Kidney (tissue), 14 donors: ENCODE measurements around the gene MEAF6. TPM values are rescaled to one million over a fixed set of nuclear protein-coding genes. Genes with fewer than 3 reads are reported as not detected.
A peak's percentile ranks its signal among the peaks of the same experiment; 100 is the strongest.

Experiments used
- DNase-seq, 5 donors: peaks; one replicate each; pipeline ENCODE4 v3.0.0-alpha.2; 2013 to 2020
- FAIRE-seq: peaks from 2 replicates; lab custom pipeline; 2012; peaks lifted over from hg19 to GRCh38; lab: Jason Lieb, UNC
- H3K27ac ChIP-seq, 2 donors: one replicate each; pipeline ENCODE4 v1.7.0; 2013; ENCODE audit warnings: low read depth in 2 of 2, low read length in 2 of 2, inconsistent platforms in 1 of 2
- H3K27me3 ChIP-seq: one replicate; pipeline ENCODE4 v1.7.1; 2013; ENCODE audit warnings: low read length, inconsistent platforms; ENCODE audit not compliant: control insufficient read depth, insufficient read depth
- H3K36me3 ChIP-seq, 3 donors: one replicate each; pipeline versions ENCODE4 v1.7.0 to v1.7.1; 2013; ENCODE audit warnings: low read length in 3 of 3, control low read depth in 1 of 3, inconsistent platforms in 1 of 3; ENCODE audit not compliant: insufficient read depth in 3 of 3, control insufficient read depth in 2 of 3
- H3K4me1 ChIP-seq, 3 donors: one replicate each; pipeline versions ENCODE4 v1.7.0 to v1.7.1; 2013; ENCODE audit warnings: low read length in 3 of 3, inconsistent platforms in 1 of 3, low read depth in 1 of 3; ENCODE audit not compliant: control insufficient read depth in 2 of 3, insufficient read depth in 2 of 3
- H3K4me3 ChIP-seq, 3 donors: one replicate each; pipeline versions ENCODE4 v1.7.0 to v1.8.1; 2013; ENCODE audit warnings: low read length in 3 of 3, control low read depth in 1 of 3, inconsistent platforms in 1 of 3
- H3K9ac ChIP-seq, 3 donors: one replicate each; pipeline versions ENCODE4 v1.7.0 to v1.7.1; 2013; ENCODE audit warnings: low read length in 3 of 3, control low read depth in 1 of 3, inconsistent platforms in 1 of 3
- H3K9me3 ChIP-seq, 3 donors: one replicate each; pipeline versions ENCODE4 v1.7.0 to v1.7.1; 2013; ENCODE audit warnings: low read length in 3 of 3, control low read depth in 1 of 3, inconsistent platforms in 1 of 3; ENCODE audit not compliant: control insufficient read depth in 2 of 3, insufficient read depth in 1 of 3
- CTCF ChIP-seq: IDR thresholded peaks from 3 replicates; pipeline ENCODE4 v1.5.1; 2012; ENCODE audit warnings: mild to moderate bottlenecking, moderate library complexity, borderline replicate concordance; ENCODE audit not compliant: insufficient read depth; ENCODE audit errors: extremely low read depth
- intact Hi-C: fragments of 100-400 bp; cut with DNase I; formaldehyde crosslinking; loops from one replicate; pipeline ENCODE4 v1.11.1; 2022
- polyA plus RNA-seq: library from polyadenylated mRNA; stranded (reverse); fragments of 350-450 nt; fragmentation: Illumina TruSeq; extraction: RNeasy Lipid Tissue Mini Kit (QIAGEN cat#74804); gene quantifications from one replicate; pipeline ENCODE4 v1.2.3, GENCODE V29; 2014; ENCODE audit warnings: low read depth, low replicate concordance; ENCODE audit not compliant: insufficient read depth
- total RNA-seq: library from RNA; stranded (reverse); fragmentation: NEBNext Ultra II Directional; extraction: Animal tissue kit (Norgen Biotek cat#: 25700); gene quantifications from one replicate; pipeline ENCODE4 v1.2.1, GENCODE V29; 2021
- donor health status: control.
- donor health status: control.
- donor health status: control.
- donor health status: control.
- donor health status: control.
- donor health status: DM: yes; HTN: yes; CAD: no.
- donor health status: Normal renal cell carcinoma (clear cell type).

Gene MEAF6
- total and polyA plus RNA-seq, 2 donors from 2014 or later = 45.7 to 65.8 TPM

DNA sequence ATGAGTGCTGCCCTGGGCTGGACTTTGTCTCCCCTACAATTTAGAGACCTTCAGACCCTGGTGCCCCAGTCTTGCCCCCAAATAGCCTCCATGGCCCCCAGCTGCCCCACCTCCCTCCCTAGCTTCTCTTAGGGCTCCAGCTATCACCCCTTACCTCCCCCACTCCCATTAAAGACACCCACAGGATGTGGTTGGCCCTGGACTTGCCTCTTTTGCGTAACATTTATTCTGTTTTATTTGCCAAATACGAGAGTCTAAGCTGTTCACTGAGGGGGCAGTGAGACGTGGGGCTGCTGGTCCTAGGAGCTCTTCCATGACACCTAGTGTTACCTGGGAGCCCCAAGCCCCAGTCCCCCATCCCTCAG is 35.7 kb downstream of the MEAF6 start:
- Histone ChIP-seq H3K27me3 (no peaks in the 10 kb centered on the region), H3K27ac (peak overlapping the region; percentile 92 to 97), H3K9ac (peak overlapping the region in 2 of 3 donors; percentile 83 to 96), H3K36me3 (peaks cover 0 to 51% (median 27%) of the 10 kb centered on the region in 3 donors), H3K4me3 (peak overlapping the region in 2 of 3 donors; percentile 96), H3K9me3 (no peaks in the 10 kb centered on the region), H3K4me1 (peaks cover 0 to 55% (median 29%) of the 10 kb centered on the region in 3 donors)
- FAIRE-seq (no peak), DNase-seq (no peak)
- TF ChIP-seq CTCF = no peak
- intact Hi-C loops = no loop called here

DNA sequence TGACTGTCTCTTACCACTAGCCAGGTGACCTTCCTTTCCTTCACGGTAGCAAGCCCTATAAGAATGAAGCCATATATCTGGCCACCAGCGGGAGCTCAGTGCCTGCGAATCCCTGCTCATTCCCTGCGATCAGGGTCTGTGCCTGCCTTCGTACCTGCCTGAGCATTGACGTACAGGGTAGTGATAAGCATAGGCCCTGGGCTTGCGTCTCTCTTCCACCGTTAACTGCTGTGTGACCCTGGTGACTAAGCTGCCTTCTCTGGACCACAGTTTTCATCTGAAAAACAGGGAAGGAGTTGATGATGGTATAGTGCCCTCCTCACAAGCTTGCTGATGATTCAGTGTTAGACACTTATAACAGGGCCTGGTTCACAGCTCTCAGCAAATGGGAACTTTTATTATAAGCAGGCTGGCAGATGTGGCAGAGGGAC is 36.1 kb downstream of the MEAF6 start:
- no peak for TF ChIP-seq CTCF
- peak overlapping the region in 2 of 3 donors; percentile 96 for H3K4me3 ChIP-seq
- DNase-seq = no peak
- FAIRE-seq = no peak
- intact Hi-C loops = no loop called here
- peak overlapping the region; percentile 92 to 97 for H3K27ac ChIP-seq
- H3K36me3 ChIP-seq = peaks cover 0 to 49% (median 27%) of the 10 kb centered on the region in 3 donors
- H3K27me3 ChIP-seq = no peaks in the 10 kb centered on the region
- no peaks in the 10 kb centered on the region for H3K9me3 ChIP-seq
- peak overlapping the region in 2 of 3 donors; percentile 83 to 96 for H3K9ac ChIP-seq
- H3K4me1 ChIP-seq = peaks cover 0 to 59% (median 33%) of the 10 kb centered on the region in 3 donors

GRCh38 chr1:37477946-37478345 is 36.6 kb downstream of the MEAF6 start:
- intact Hi-C loops = no loop called here
- Histone ChIP-seq H3K9me3 (no peaks in the 10 kb centered on the region), H3K4me3 (peak overlapping the region in 2 of 3 donors; percentile 96), H3K9ac (peak overlapping the region in 2 of 3 donors; percentile 83 to 96), H3K27ac (peak overlapping the region; percentile 92 to 97), H3K36me3 (peaks cover 0 to 46% (median 27%) of the 10 kb centered on the region in 3 donors), H3K27me3 (no peaks in the 10 kb centered on the region), H3K4me1 (peaks cover 0 to 62% (median 35%) of the 10 kb centered on the region in 3 donors)
- TF ChIP-seq CTCF = no peak
- DNase-seq (peak in 1 of 5 donors; percentile 74), FAIRE-seq (no peak)
